NCI-H226 (cell line): Measurements from ENCODE around the gene LRRC75A.
A peak's percentile ranks its signal among the peaks of the same experiment; 100 is the strongest.
"Not testable (repeated sequence)": the region's sequence is repeated elsewhere in the genome, so short reads cannot be mapped to it uniquely, and the experiment has no call there.

Experiments used
- DNase-seq: peaks from one replicate; pipeline ENCODE4 v3.0.0-alpha.2; 2015

Gene LRRC75A

GRCh38 chr17:16470265-16470664 is 21.7 kb downstream of the LRRC75A start:
- no peak for DNase-seq

DNA sequence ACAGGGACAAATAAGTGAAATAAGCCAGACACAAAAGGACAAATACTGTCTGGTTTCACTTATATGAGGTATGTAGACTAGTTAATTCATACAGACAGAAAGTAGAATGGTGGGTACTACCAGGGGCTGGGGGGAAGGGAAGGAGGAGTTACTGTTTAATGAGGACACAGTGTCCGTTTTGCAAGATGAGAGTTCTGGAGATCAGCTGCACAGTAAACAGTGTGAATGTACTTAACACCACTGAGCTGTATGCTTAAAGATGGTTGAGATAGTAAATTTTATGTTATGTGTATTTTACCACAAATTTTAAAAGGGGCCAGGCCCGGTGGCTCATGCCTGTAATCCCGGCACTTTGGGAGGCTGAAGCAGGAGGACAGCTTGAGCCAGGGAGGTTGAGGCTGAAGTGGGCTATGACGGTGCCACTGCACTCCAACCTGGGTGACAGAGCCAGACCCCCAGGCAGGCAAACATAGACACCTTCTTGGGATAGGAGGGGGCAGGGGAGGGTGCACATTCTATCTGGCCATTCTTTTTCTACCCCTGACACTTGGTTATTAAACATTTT is 23.5 kb downstream of the LRRC75A start:
- no peak for DNase-seq

DNA sequence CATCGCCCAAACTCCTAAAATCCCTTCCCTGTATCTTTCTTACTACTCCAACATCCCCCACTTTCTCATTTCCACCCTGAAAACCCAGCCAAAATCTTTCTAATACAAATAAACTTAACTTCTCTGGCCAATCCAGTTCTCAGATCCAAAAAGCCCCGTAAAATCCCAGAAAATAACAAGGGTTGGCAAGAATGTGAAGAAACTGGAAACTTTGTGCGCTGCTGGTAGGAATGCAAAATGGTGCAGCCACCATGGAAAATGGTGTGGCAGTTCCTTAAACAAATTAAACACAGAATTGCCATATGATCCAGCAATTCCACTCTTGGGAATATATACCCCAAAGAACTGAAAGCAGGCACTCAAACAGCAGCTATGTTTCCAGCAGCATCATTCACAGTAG is 24.1 kb downstream of the LRRC75A start:
- DNase-seq, result no peak

- DNase-seq, result no peak
Measured at GRCh38 chr17:16467044-16467443, 24.9 kb downstream of the LRRC75A start.

GRCh38 chr17:16466407-16466806 is 25.6 kb downstream of the LRRC75A start:
- DNase-seq, result no peak

DNA sequence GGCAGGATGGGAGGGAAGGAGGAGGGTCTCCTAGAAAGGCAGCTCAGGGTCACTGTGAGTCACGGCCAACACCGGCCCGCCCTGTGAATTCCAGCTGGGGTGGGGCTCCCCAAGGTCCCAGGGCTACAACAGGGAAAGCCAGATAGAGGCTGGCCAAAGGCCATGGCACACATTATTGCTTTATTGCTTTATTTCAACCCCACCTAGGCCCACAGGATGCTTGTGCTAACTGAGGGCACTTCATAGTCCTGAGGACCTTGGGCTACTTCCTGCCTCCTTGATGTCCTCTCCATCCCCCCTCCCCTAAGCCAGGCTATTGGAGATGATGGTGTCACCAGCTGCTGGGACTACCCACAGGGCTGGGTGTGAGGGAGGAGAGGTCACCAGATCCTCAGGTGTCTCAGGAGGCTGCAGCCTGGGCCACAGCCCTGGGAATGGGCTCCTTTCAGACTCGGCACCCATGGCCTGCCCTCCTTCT is 26.1 kb downstream of the LRRC75A start:
- DNase-seq, result no peak

GRCh38 chr17:16465052-16465312 is 27.0 kb downstream of the LRRC75A start:
- no peak for DNase-seq

DNA sequence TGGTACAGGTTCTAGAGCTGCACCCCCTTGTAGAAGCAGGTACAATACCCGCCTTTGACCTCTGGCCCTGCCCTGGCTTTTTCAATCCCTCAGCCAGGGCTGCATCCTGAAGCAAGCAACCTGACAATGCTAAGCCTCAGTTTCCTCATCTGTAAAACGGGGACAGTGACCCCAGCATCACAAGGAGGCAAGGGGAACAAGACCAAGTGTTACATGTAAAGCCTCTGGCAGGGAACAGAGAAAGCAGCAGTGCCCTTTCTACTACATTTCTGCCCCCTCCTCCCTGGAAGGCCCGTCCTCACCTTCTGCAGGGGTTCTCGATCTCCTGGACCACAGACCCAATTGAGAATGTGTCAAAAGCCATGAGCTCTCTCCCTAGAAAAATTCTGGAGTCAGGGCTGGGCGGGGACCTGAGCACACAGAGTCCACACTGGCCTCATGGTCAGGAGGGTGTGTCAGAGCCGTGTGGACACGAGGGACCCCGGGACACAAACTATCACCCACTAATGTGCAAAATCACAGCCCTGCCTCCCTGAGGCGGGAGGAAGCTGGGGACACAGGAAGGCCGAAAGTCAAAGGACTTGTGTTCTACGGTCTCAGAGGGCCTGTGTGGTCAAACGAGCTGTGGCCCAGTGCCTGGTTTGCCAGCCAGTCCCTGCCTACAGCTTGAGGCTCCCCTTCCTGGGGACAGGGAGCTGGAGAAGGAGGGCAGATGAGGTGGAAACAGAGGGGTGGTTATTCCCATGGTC is 27.5 kb downstream of the LRRC75A start:
- DNase-seq, result no peak

DNA sequence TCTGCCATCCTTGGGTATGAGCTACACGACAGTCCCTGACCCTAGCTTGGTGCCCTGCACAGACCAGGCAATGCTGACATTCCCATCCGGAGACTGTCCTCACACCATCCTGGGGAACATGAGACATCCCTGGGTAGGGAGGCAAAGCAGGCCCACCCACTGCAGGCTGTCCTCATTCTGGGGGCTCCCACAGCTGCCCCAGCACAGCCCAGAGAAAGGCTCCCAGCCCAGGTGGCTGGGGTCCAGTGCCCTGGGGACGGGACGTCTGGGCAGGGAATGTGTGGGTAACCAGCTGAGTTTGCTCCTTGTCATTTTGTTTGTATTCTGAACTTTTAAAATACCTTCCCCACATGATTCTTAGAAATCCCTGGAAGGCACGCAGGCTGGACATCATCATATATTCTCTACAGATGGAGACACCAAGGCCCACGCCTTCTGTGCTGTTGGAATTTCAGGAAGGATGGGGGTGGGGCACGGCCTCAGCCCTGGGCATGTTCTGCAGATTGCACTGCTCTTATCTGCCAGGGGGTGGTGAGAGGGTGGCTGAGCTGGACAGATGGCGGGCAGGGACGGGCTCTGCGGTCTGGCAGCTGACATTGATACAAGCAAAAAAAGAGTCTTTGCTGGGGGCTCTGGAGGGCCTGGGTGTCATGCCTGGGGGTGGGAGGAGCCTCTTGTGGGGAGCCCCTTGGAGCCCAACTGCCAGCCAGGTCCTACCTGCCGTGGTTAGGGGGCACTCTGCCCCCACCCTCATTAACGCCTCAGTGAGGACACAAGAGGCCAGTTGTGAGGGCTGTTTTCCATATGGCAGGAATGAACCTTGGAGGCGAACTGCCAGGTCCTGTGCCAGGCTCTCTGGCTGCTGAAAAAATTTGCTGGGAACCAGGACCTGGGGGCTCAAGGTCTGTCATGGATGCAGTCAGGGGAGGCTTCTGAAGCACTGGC is 28.4 kb downstream of the LRRC75A start:
- DNase-seq, result peak; percentile 60

GRCh38 chr17:16462070-16462864 is 29.7 kb downstream of the LRRC75A start:
- no peak for DNase-seq

DNA sequence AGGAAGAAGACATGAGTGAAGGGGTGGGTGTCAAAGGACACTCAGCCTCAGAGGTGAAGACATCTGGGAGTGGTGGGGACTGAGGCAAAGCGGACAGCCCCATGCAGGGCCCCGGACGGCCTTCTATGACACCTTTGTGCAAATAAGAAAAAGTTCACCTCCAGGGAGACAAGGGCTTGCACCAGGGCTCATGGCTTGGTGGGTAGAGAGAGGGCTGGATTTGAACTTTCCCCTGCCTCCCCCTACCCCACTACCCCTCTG is 30.5 kb downstream of the LRRC75A start:
- DNase-seq, result no peak

DNA sequence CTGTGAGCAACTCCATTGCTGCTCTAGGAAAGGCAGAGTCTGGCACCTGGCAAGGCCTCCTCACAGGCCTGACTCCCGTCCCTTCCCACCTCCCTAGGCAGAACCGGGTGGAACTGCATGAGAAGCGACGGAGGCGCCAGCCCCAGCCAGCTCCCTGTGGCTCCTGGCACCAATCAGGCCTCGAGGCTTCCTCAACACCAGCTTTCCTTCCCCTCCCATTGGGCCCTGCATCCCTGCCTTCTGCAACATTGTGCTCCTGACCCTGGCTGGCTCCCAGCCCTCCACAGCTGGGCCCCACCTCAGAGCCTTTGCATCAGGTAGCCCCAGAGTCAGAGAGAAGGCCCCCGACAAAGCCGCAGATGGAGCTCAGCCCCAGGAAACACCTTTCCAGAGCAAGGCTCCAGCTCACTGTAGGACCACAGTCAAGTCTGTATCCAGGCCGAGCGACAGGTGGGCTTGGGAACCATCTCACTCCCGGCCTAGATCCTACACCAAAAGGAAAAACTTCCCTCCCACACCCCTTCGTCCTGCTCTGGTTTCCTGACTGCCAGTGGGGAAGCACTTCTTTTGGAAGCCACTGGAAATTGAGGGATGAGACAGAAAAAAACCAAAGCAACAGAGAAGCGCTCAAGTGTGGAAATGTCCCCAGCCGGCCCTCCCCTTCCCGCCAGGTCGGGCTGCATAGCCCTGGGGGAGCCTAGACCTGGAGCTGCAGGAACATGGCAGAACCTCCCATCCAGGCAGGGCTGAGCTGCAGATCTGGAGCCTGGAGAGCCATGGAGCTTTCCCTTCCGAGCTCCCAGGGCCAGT is 31.0 kb downstream of the LRRC75A start:
- no peak for DNase-seq

- DNase-seq, result peak; percentile 70
Measured at GRCh38 chr17:16459855-16460550, 32.0 kb downstream of the LRRC75A start.

GRCh38 chr17:16459271-16459670 is 32.7 kb downstream of the LRRC75A start:
- DNase-seq, result no peak

- DNase-seq, result no peak
Measured at GRCh38 chr17:16456742-16457316, 35.2 kb downstream of the LRRC75A start.

DNA sequence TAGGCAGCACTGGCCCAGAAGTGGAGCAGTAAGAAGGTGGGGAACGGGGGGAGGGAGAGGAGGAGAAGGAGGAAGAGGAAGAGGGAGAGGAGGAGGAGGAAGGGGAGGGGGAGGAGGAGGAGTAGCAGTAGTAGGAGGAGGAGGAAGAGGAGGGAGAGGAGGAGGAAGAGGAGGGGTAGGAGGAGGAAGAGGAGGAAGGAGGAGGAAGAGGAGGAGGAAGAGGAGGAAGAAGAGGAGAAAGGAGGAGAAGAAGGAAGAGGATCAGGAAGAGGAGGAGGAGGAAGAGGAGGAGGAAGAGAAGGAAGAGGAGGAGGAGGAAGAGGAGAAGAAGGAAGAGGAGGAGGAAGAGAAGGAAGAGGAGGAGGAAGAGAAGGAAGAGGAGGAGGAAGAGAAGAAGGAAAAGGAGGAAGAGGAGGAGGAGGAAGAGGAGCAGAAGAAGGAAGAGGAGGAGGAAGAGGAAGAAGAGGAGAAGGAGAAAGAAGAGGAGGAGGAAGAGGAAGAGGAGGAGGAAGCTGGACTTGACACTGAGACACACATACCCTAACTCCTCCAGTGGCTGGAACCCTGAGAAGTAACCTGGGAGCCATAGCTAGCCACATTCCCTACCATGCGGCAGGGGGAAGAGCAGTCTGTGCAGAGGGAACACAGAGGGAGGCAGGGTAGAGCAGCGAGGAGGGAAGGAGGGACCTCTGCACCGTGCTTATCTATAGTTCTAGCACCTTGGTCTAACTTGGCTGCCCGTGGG is 35.8 kb downstream of the LRRC75A start:
- DNase-seq, result no peak

DNA sequence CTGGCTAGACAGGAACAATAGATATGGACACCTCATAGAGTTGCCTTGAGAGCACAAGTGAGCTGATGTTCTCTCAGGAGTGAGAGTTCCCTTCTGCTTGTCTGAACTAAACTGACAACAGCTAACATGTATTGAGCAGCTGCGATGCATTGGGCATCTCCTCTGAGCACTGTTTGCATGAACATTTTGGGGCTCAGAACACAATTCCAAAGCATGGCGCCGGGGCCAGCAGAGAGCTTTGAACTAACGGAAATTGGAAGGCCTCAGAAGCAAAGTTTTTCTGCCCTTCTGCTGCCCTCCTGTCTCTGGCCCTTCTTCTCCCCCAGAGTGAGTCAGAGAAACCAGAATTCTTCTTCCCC is 38.5 kb downstream of the LRRC75A start:
- no peak for DNase-seq

- not testable (repeated sequence) for DNase-seq
Measured at GRCh38 chr17:16452268-16452667, 39.7 kb downstream of the LRRC75A start.

GRCh38 chr17:16450028-16450427 is 42.0 kb downstream of the LRRC75A start:
- DNase-seq, result no peak

DNA sequence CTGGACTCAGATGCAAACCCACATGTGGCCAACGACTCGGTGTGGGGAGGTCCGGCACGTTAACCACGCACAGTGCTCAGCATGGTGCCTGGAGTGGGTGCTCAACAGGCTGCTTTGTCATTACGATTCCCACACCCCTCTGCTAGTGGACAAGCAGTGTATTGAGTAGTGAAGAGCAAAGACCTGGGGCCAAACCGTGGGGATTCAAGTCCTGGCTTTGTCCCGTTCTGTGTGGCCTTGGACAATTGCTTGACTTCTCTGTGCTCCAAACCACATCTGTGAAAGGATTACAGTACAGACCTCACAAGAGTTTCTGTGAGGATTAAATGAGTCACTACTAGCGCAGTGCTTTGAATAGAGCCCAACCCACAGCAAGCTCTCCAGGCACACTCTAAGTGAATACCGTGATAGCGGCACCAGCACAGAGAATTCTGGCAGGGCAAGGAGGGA is 42.8 kb downstream of the LRRC75A start:
- no peak for DNase-seq

GRCh38 chr17:16448490-16448889 is 43.5 kb downstream of the LRRC75A start:
- no peak for DNase-seq
